Large intestine (tissue), 3 donors: ENCODE measurements around the gene ERMP1. TPM values are rescaled to one million over a fixed set of nuclear protein-coding genes. Genes with fewer than 3 reads are reported as not detected.

ENCODE experiments used
- DNase-seq, 2 donors: peaks; one replicate each; pipeline versions ENCODE4 v3.0.0 to v3.0.0-alpha.2; 2013
- H3K27ac ChIP-seq: one replicate; pipeline ENCODE4 v1.5.1; 2013; ENCODE audit warnings: low read length
- H3K27me3 ChIP-seq: 2 replicates; pipeline ENCODE4 v1.6.1; 2013; ENCODE audit warnings: low read length; ENCODE audit not compliant: control insufficient read depth, insufficient read depth
- H3K36me3 ChIP-seq: 2 replicates; pipeline ENCODE4 v1.6.1; 2013; ENCODE audit warnings: low read length; ENCODE audit not compliant: control insufficient read depth, insufficient read depth
- H3K4me1 ChIP-seq: one replicate; pipeline ENCODE4 v1.6.1; 2013; ENCODE audit warnings: low read length; ENCODE audit not compliant: control insufficient read depth, insufficient read depth
- H3K4me3 ChIP-seq: one replicate; pipeline ENCODE4 v1.5.1; 2013; ENCODE audit warnings: low read length
- H3K9me3 ChIP-seq: one replicate; pipeline ENCODE4 v1.6.1; 2013; ENCODE audit warnings: mild to moderate bottlenecking, low read depth, low read length, moderate library complexity; ENCODE audit not compliant: control insufficient read depth
- WGBS: methylation state at CpG from one replicate; pipeline ENCODE4 v1.1.5; 2013; ENCODE audit warnings: low lambda C conversion rate; ENCODE audit not compliant: insufficient coverage; 5-methylcytosine and 5-hydroxymethylcytosine counted together
- polyA plus RNA-seq: library from polyadenylated mRNA; unstranded; fragments of 120-200 nt; gene quantifications from one replicate; pipeline ENCODE4 v1.2.1, GENCODE V29; 2013

The ERMP1 gene
- polyA plus RNA-seq, 1 donor, result 17.1 TPM

DNA sequence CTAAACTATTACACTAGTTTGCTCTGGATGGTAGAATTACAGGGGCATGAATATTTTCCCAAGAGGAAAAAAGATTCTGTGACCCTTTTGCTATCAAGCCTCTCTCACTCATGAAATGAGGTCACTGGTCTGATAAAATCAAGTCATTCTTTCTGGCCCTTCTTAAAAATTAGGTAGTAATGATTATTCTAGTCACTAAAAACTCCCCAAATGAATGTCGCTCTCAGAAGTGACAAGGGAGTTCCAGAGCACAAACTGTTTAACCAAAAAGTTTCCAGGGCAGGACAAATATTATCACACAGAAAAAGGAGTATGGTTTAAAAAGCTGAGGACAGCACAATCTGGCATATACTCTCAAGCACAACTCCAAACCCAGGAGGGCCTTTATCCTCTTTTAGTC lies 12.5 kb downstream of the ERMP1 start:
- H3K27me3 ChIP-seq, result no peaks in the 10 kb centered on the region
- no peak overlapping the region for H3K4me3 ChIP-seq
- H3K4me1 ChIP-seq, result no peaks in the 10 kb centered on the region
- H3K27ac ChIP-seq, result no peak overlapping the region
- no CpG with 5 or more reads among the region's 1 CpG for WGBS
- peaks cover 40% of the 10 kb centered on the region for H3K36me3 ChIP-seq
- no peaks in the 10 kb centered on the region for H3K9me3 ChIP-seq
- DNase-seq, result no peak

DNA sequence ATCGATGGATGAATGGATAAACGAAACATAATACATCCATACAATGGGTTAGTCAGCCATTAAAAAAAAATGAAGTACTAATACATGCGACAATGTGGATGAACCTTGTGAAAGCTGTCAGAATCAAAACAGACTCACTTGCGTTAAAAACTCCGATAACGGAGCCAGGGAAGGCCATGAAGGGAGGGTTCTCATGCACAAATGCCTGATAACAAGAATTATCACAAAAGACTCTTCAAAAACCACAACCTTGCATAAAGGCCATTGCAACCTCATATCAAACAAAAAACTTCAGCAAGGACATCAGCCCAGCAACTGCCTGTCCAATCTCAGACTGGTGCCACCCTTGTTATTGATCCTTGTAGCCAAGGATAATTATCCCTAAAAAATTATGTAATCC lies 13.7 kb downstream of the ERMP1 start:
- DNase-seq, result no peak
- no peaks in the 10 kb centered on the region for H3K27me3 ChIP-seq
- H3K4me1 ChIP-seq, result no peaks in the 10 kb centered on the region
- H3K27ac ChIP-seq, result no peak overlapping the region
- H3K9me3 ChIP-seq, result no peaks in the 10 kb centered on the region
- 100% methylated on average over 3 of the region's 6 CpGs for WGBS
- H3K36me3 ChIP-seq, result peaks cover 33% of the 10 kb centered on the region
- no peak overlapping the region for H3K4me3 ChIP-seq

DNA sequence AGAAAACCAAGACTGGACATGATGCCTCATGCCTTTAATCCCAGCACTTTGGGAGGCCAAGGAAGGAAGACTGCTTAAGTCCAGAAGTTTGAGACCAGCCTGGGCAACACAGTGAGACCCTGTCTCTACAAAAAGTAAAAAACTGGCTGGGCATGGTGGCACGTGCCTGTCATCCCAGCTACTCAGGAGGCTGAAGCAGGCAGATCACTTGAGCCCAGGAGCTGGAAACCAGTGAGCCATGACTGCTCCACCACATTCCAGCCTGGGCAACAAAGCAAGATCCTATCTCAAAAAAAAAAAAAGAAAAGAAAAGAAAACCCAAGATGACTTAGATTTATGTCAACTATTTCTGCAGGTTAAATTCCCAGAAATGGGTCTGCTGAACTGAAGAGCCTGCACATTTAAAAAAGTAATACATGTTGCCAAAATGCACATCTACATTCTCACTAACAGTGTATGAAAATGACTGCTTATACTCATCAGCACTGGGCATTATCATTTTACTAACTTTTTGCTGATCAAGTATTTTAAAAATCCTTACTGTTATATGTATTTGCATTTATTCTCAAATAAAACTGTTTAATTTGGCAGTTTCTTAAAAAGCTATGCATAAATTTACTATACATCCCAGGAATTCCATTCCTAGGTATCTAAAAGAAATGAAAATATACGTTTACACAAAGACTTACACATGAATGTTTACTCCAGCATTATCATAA lies 14.3 kb downstream of the ERMP1 start:
- no peaks in the 10 kb centered on the region for H3K27me3 ChIP-seq
- H3K9me3 ChIP-seq, result no peaks in the 10 kb centered on the region
- 100% methylated on average over 1 of the region's 2 CpGs for WGBS

DNA sequence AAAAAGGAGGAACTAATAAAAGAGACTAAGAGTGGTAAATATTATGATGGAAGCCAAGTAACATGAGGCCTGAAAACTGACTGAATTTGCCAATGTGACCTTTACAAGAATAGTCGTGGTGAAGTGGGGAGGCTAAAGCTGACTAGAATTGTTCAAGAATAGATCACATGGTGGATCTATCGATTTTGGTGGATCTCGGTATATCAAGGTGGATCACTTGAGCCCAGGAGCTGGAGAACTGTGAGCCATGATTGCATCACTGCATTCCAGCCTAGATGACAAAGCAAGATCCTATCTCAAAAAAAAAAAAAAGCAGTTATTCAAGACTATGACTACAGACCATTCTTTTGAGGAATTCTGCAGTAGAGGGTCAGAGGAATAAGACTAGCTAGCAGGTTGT lies 15.1 kb downstream of the ERMP1 start:
- Histone ChIP-seq H3K4me1 (no peaks in the 10 kb centered on the region), H3K27ac (no peak overlapping the region), H3K27me3 (no peaks in the 10 kb centered on the region), H3K9me3 (no peaks in the 10 kb centered on the region), H3K36me3 (peaks cover 27% of the 10 kb centered on the region), H3K4me3 (no peak overlapping the region)
- DNase-seq, result no peak
- 100% methylated on average over 2 of the region's 3 CpGs for WGBS

More for the DNA sequence above, 14.3 kb downstream of the ERMP1 start:
- Histone ChIP-seq H3K36me3 (peaks cover 27% of the 10 kb centered on the region), H3K4me1 (no peaks in the 10 kb centered on the region), H3K4me3 (no peak overlapping the region), H3K27ac (no peak overlapping the region)
- no peak for DNase-seq

DNA sequence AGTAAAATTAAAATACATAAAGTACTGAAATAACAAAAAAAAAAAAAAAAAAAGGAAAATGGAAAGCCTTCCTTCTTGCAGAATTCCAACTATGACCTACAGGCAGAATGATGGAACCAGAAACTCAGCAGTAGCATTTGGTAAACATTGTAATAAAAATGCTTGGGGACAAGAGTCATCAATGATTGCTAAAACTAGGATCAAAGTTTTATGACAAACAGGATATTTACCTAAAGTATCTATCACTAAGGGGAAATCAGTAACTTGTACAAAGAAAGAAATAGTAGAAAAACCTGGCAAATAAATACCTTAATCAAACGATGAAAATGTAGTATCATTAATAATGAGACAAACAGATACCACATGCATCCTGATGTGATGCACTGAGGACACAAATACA lies 17.5 kb downstream of the ERMP1 start:
- no peaks in the 10 kb centered on the region for H3K27me3 ChIP-seq
- no peak overlapping the region for H3K4me3 ChIP-seq
- no peaks in the 10 kb centered on the region for H3K9me3 ChIP-seq
- no peak for DNase-seq
- WGBS, result 100% methylated on average over 1 of the region's 1 CpG
- no peak overlapping the region for H3K27ac ChIP-seq
- peaks cover 25% of the 10 kb centered on the region for H3K36me3 ChIP-seq
- H3K4me1 ChIP-seq, result no peaks in the 10 kb centered on the region

DNA sequence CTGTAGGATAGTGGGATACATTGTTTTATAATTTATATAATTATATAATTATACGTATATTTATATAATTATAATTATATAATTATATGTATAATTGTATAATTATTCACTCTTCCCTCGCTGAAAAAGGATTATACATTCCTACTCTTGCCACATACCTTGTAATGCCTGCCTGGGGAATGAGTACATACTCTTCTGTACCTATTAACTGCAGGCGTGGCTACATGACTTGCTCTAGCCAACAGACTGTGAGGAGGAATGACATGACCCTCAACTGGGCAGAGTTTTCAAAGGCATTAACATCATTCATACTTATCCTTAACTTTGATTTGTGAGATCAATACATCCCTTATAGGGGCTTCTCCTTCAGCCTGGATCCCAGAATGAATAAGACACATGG lies 19.1 kb downstream of the ERMP1 start:
- 100% methylated on average over 1 of the region's 3 CpGs for WGBS
- Histone ChIP-seq H3K27ac (no peak overlapping the region), H3K27me3 (no peaks in the 10 kb centered on the region), H3K4me1 (no peaks in the 10 kb centered on the region), H3K36me3 (peaks cover 26% of the 10 kb centered on the region), H3K4me3 (no peak overlapping the region), H3K9me3 (no peaks in the 10 kb centered on the region)
- DNase-seq, result no peak

DNA sequence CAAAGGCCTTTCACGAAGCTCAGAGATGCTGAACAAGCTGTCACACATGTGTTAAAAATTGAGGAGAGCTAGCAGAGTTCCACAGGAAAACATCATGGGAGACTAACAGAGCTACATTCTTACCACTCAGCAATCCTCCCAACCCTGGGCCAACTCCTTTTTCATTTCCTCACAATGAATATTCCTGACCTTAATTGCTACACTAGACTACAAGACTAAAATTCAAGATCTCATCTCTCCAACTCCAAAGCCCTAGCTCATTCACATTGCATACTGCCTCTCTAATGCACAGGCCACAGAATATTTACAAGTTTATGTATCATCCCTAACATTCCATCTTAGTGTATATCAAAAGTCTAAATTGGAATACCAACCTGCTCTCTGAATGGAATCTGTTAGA lies 21.2 kb downstream of the ERMP1 start:
- Histone ChIP-seq H3K27ac (no peak overlapping the region), H3K4me1 (no peaks in the 10 kb centered on the region), H3K36me3 (peaks cover 18% of the 10 kb centered on the region), H3K9me3 (no peaks in the 10 kb centered on the region), H3K27me3 (no peaks in the 10 kb centered on the region), H3K4me3 (no peak overlapping the region)
- no CpG with 5 or more reads among the region's 1 CpG for WGBS
- no peak for DNase-seq

DNA sequence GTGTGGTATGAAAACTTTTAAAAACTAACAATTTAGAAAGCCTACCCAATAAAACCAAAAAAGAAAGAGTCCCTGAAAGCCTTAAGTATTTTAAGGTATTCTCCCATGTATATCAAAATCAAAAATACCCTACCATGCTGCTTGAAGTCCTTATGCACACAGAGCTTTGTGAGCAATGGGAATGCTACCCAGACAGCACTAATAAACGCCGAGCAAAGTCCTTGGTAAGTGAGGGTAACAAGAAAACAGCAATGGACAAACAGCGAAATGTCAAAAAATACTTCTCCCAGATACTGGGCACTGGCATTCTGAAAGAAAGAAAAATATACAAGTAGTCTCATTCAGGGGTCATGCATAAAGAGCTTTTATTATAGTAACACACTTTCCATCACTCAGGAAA lies 27.4 kb downstream of the ERMP1 start:
- peak; percentile 30 to 57 for DNase-seq
- WGBS, result no CpG with 5 or more reads among the region's 3 CpGs
- H3K36me3 ChIP-seq, result peaks cover 8% of the 10 kb centered on the region
- no peak overlapping the region for H3K27ac ChIP-seq
- H3K27me3 ChIP-seq, result no peaks in the 10 kb centered on the region
- H3K4me3 ChIP-seq, result no peak overlapping the region
- H3K9me3 ChIP-seq, result no peaks in the 10 kb centered on the region
- H3K4me1 ChIP-seq, result peaks cover 9% of the 10 kb centered on the region

DNA sequence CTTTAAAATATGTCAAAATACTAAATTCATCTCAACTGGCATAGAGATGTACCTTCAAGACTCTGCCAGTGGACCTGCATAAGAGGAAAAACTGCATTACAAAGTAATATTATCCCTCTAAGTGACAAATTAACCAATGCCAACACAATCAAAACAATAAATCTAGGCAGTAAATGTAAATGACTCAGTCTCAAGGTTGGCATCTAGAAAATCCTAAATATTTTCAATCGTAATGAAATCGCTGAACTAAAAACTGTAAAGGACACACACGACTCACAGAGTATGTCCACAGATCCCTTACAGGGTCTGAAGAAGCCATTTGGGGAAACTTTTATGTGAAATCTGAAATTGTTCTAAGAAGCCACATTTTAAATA lies 31.2 kb downstream of the ERMP1 start:
- no peaks in the 10 kb centered on the region for H3K9me3 ChIP-seq
- no peak overlapping the region for H3K4me3 ChIP-seq
- peaks cover 9% of the 10 kb centered on the region for H3K4me1 ChIP-seq
- 30% methylated on average over 2 of the region's 3 CpGs for WGBS
- H3K36me3 ChIP-seq, result peaks cover 3% of the 10 kb centered on the region
- DNase-seq, result peak in 1 of 2 donors; percentile 27
- H3K27me3 ChIP-seq, result no peaks in the 10 kb centered on the region
- H3K27ac ChIP-seq, result no peak overlapping the region

DNA sequence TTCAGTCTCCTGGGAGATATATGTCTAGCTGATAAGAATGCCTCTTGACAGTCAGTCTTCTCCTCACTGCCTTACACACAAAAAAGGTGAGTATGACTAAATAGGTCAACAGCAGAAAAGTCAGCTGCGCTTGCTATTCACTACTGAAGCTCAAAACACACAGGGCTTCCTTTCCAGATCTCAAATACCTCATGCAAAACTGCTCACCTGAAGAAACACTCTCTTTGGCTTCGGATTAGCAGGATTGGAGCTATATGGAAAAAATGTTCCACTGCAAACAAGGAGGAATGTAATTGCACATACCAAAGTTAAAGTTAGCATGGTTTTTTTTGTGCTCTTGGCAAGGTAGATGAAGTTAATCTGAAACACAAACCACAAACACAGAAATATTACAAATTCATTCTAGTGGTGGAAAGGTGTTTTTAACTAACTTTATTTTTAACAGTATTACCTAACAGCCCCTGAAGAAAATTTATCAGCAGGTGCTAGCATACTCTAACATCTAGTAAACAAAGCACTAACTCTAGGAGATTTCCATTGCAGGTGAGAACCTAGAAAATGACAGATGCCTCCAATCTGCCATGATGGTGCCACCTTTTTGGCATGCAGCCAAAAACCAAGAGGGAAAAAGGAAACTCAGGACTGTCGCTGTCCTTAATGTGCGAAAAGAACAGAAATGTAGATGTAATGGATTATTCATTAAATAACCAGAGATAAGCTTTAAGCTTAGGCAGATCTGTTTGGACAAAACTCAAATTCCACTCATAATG lies 31.8 kb downstream of the ERMP1 start:
- Histone ChIP-seq H3K4me3 (no peak overlapping the region), H3K36me3 (peaks cover 3% of the 10 kb centered on the region), H3K4me1 (peaks cover 9% of the 10 kb centered on the region), H3K9me3 (no peaks in the 10 kb centered on the region), H3K27me3 (no peaks in the 10 kb centered on the region), H3K27ac (no peak overlapping the region)
- 21% methylated on average over 2 of the region's 4 CpGs for WGBS
- DNase-seq, result peak in 1 of 2 donors; percentile 26
